Pancreas (tissue), 10 donors: ENCODE data around the gene CDCP2. TPM values are rescaled to one million over a fixed set of nuclear protein-coding genes. Genes with fewer than 3 reads are reported as not detected.
"Not testable (repeated sequence)": the region's sequence is repeated elsewhere in the genome, so short reads cannot be mapped to it uniquely, and the experiment has no call there.

ENCODE experiments used
- ATAC-seq, 4 donors: fragments of 200-7000 bp; cut with Tn5 transposase; one replicate each; pipeline versions ENCODE4 v1.8.0 to v1.9.1; 2020; ENCODE audit warnings: mild to moderate bottlenecking in 4 of 4, moderate library complexity in 4 of 4
- DNase-seq, 6 donors: peaks; one replicate each; pipeline ENCODE4 v3.0.0-alpha.2; 2020
- FAIRE-seq: peaks from 2 replicates; lab custom pipeline; 2012; peaks lifted over from hg19 to GRCh38; lab: Jason Lieb, UNC
- H3K27ac ChIP-seq, 4 donors: fragments of 200-600 bp; sonication (generic); 1 replicate in 3 of 4; 2 replicates in 1 of 4; pipeline versions ENCODE4 v1.5.0 to v1.8.0; 2020
- H3K27me3 ChIP-seq, 4 donors: fragments of 200-600 bp; one replicate each; pipeline ENCODE4 v1.8.0; 2021
- H3K36me3 ChIP-seq, 3 donors: fragments of 200-600 bp; sonication (generic) in 1 of 3; one replicate each; pipeline versions ENCODE4 v1.5.0 to v1.8.0; 2020 to 2021
- H3K4me1 ChIP-seq, 3 donors: fragments of 200-600 bp; one replicate each; pipeline ENCODE4 v1.8.0; 2021
- H3K4me3 ChIP-seq, 4 donors: fragments of 200-600 bp; sonication (generic) in 2 of 4; one replicate each; pipeline versions ENCODE4 v1.5.0 to v1.8.0; 2020 to 2021
- H3K9me3 ChIP-seq, 4 donors: fragments of 200-600 bp; one replicate each; pipeline ENCODE4 v1.8.0; 2021
- CTCF ChIP-seq, 4 donors: fragments of 200-600 bp; sonication (generic) in 3 of 4; IDR thresholded peaks; one replicate each; pipeline versions ENCODE4 v1.5.0 to v1.8.0; 2021; ENCODE audit warnings: antibody characterized with exemption in 4 of 4
- WGBS, 2 donors: extraction: QIAGEN DNeasy Blood & Tissue Kit; methylation state at CpG; one replicate each; pipeline ENCODE4 v1.1.7; 2013; 5-methylcytosine and 5-hydroxymethylcytosine counted together
- intact Hi-C, 3 donors: fragments of 100-400 bp; cut with DNase I; formaldehyde crosslinking; loops; one replicate each; pipeline versions ENCODE4 v1.11.1 to v1.14.2; 2022
- polyA plus RNA-seq, 2 donors: library from polyadenylated mRNA; stranded (reverse); fragments of 200-250 nt; gene quantifications; one replicate each; pipeline ENCODE4 v1.2.3, GENCODE V29; 2013
- total RNA-seq, 6 donors: library from RNA; stranded (reverse); fragmentation: NEBNext Ultra II Directional in 4 of 6; extraction: Animal tissue kit (Norgen Biotek cat#: 25700) in 4 of 6; gene quantifications; one replicate each; pipeline versions ENCODE4 v1.2.1 to v1.2.4, GENCODE V29; 2021 to 2023
- donor health status: healthy with polysubstance abuse.
- donor health status: DM: no; HTN: no; CAD: no; lungs with moderate emphysema.
- donor health status: DM: no; HTN: no; CAD: no.
- donor health status: control.
- donor health status: control.
- donor health status: Bipolar disorder and iron deficiency.
- donor health status: DM: yes; HTN: yes; CAD: no.
- donor health status: DM: no; HTN: no; CAD: no.
- donor health status: DM: no; HTN: no; CAD: no.
- donor health status: DM: yes; HTN: yes; CAD: no.

CDCP2 gene
- total and polyA plus RNA-seq, 8 donors = 0.08 TPM; not detected in 7

DNA sequence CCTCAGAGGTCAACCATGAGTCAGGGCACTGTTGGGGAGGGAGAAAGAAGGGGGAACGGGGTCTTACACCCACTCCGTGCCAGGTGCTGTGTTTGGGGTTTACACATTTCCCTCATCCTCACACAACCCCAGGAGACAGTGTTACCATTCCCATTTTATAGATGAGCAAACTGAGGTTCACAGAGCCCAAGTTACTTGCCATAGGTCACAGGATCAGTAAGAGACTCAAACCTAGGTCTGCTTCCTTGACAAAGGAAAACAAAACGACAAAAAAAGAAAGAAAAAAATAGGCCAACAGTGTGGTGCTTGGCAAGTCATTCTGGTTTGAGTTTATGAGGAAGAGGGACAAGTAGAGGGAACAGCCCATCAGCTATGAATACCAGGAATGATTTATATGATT lies 16.3 kb upstream of the CDCP2 start:
- no peaks in the 10 kb centered on the region for H3K27me3 ChIP-seq
- no peaks in the 10 kb centered on the region for H3K36me3 ChIP-seq
- no peak overlapping the region for H3K27ac ChIP-seq
- 53 to 73% methylated on average over 3 of the region's 3 CpGs for WGBS, 2 donors
- FAIRE-seq (no peak), ATAC-seq (no peak), DNase-seq (no peak)
- TF ChIP-seq CTCF (IDR thresholded peaks at IDR 0.05) = no peak
- intact Hi-C loops = no loop called here
- no peak overlapping the region for H3K4me3 ChIP-seq
- no peaks in the 10 kb centered on the region for H3K4me1 ChIP-seq
- no peaks in the 10 kb centered on the region for H3K9me3 ChIP-seq

- no peak for FAIRE-seq
- intact Hi-C loops = no loop called here
Observed at GRCh38 chr1:54168206-54168965, 15.6 kb upstream of the CDCP2 start.

GRCh38 chr1:54167422-54168139 lies 14.8 kb upstream of the CDCP2 start:
- Histone ChIP-seq H3K36me3 (no peaks in the 10 kb centered on the region), H3K4me3 (no peak overlapping the region), H3K9me3 (no peaks in the 10 kb centered on the region), H3K27me3 (no peaks in the 10 kb centered on the region), H3K27ac (no peak overlapping the region), H3K4me1 (no peaks in the 10 kb centered on the region)
- ATAC-seq (no peak), DNase-seq (no peak), FAIRE-seq (no peak)
- WGBS, 2 donors = 86 to 91% methylated on average over 9 of the region's 9 CpGs
- no peak for TF ChIP-seq CTCF (IDR thresholded peaks at IDR 0.05)
- intact Hi-C loops = no loop called here

More at GRCh38 chr1:54168206-54168965, 15.6 kb upstream of the CDCP2 start:
- 74 to 86% methylated on average over 7 to 8 of the region's 8 CpGs for WGBS, 2 donors
- Histone ChIP-seq H3K27me3 (no peaks in the 10 kb centered on the region), H3K4me3 (no peak overlapping the region), H3K9me3 (no peaks in the 10 kb centered on the region), H3K27ac (no peak overlapping the region), H3K36me3 (no peaks in the 10 kb centered on the region), H3K4me1 (no peaks in the 10 kb centered on the region)
- ATAC-seq = no peak
- no peak for TF ChIP-seq CTCF (IDR thresholded peaks at IDR 0.05)
- DNase-seq = no peak

- DNase-seq, H3K27me3 ChIP-seq, FAIRE-seq, H3K9me3 ChIP-seq, H3K36me3 ChIP-seq, H3K27ac ChIP-seq, H3K4me1 ChIP-seq, H3K4me3 ChIP-seq, intact Hi-C loops, ATAC-seq: not testable (repeated sequence)
- WGBS, 2 donors = 87 to 93% methylated on average over 8 of the region's 8 CpGs
Observed at GRCh38 chr1:54166357-54166756, 13.6 kb upstream of the CDCP2 start.

GRCh38 chr1:54165146-54165545 lies 12.3 kb upstream of the CDCP2 start:
- H3K36me3 ChIP-seq = no peaks in the 10 kb centered on the region
- H3K27me3 ChIP-seq = no peaks in the 10 kb centered on the region
- TF ChIP-seq CTCF (IDR thresholded peaks at IDR 0.05) = no peak
- WGBS, 2 donors = 90 to 95% methylated on average over 15 of the region's 15 CpGs
- H3K27ac ChIP-seq = no peak overlapping the region
- intact Hi-C loops = no loop called here
- H3K9me3 ChIP-seq = no peaks in the 10 kb centered on the region
- no peak for ATAC-seq
- no peak overlapping the region for H3K4me3 ChIP-seq
- no peak for FAIRE-seq
- H3K4me1 ChIP-seq = no peaks in the 10 kb centered on the region
- DNase-seq = no peak
